ENCODE data around the gene TARS1. TPM values are rescaled to one million over a fixed set of nuclear protein-coding genes. Genes with fewer than 3 reads are reported as not detected.

The TARS1 gene
- total and polyA plus RNA-seq, 2 of the 8 experiments (the other 6 are each of a cell fraction or from before 2014, with no cell fraction given), result 94.4 to 445 TPM

- TF ChIP-seq CHD7 (IDR thresholded peaks at IDR 0.05; ENCODE audit: insufficient replicate concordance, low read length), result no peak
- TF ChIP-seq TCF12 (IDR thresholded peaks at IDR 0.05; ENCODE audit: low read depth, low read length), result 0 out of 2 replicates have a peak, but pooled peaks have one; percentile 17
- no peak for TF ChIP-seq GABPA (IDR thresholded peaks at IDR 0.05; ENCODE audit: borderline replicate concordance, insufficient read depth, low read length)
- TF ChIP-seq ASH2L (IDR thresholded peaks at IDR 0.05; ENCODE audit: low read length), result no peak
- no peak for TF ChIP-seq CBX8 (IDR thresholded peaks at IDR 0.05; ENCODE audit: borderline replicate concordance, low read depth, low read length)
- TF ChIP-seq BACH1 (IDR thresholded peaks at IDR 0.05; ENCODE audit: low read length), result no peak
- TF ChIP-seq SP4 (IDR thresholded peaks at IDR 0.05; ENCODE audit: low read length), result no peak
- peak; percentile 39; the same call in 1 of the 2 replicates for TF ChIP-seq KDM5A (IDR thresholded peaks at IDR 0.05; ENCODE audit: low read length)
- TF ChIP-seq ZNF274 (IDR thresholded peaks at IDR 0.05; ENCODE audit: borderline replicate concordance, extremely low read depth, low read length), result no peak
- no peak for TF ChIP-seq KDM1A (IDR thresholded peaks at IDR 0.05; ENCODE audit: borderline replicate concordance, low read length)
- TF ChIP-seq CTBP2 (IDR thresholded peaks at IDR 0.05; ENCODE audit: borderline replicate concordance, insufficient read depth, insufficient read length, low read length), result peak; percentile 67
These were observed at the start of gene TARS1 (continued) for GRCh38 chr5:33440482-33441240.
